Stimulated activated CD8-positive, alpha-beta memory T cell treated with anti-CD3 and anti-CD28 coated beads, Interleukin-7, amount 100 ng/mL, for 1 hour (primary cell): Measurements from ENCODE around the gene MAP3K3.
A peak's percentile ranks its signal among the peaks of the same experiment; 100 is the strongest.

Experiments
- DNase-seq, 2 donors: peaks; one replicate each; pipeline ENCODE4 v3.0.0-alpha.2; 2020; ENCODE audit warnings: low read depth in 2 of 2

Gene MAP3K3

GRCh38 chr17:63621684-63622573, at the start of gene MAP3K3:
MAP3K3 (plus strand) TSS chr17:63622417; CDS start chr17:63622760, 343 bp downstream.
- peak; percentile 89 to 92 for DNase-seq

- no peak for DNase-seq
These were observed 48.6 kb upstream of the MAP3K3 start for GRCh38 chr17:63573634-63574033.

- no peak for DNase-seq
These were observed 44.0 kb upstream of the MAP3K3 start for GRCh38 chr17:63578027-63578768.

- no peak for DNase-seq
These were observed 43.5 kb upstream of the MAP3K3 start for GRCh38 chr17:63578769-63579111.

- no peak for DNase-seq
These were observed 42.6 kb upstream of the MAP3K3 start for GRCh38 chr17:63579633-63580032.

GRCh38 chr17:63587770-63588169, 34.4 kb upstream of the MAP3K3 start:
- DNase-seq: no peak

- no peak for DNase-seq
These were observed 33.4 kb upstream of the MAP3K3 start for GRCh38 chr17:63588797-63589196.

GRCh38 chr17:63589646-63590045, 32.6 kb upstream of the MAP3K3 start:
- no peak for DNase-seq

GRCh38 chr17:63592797-63593196, 29.4 kb upstream of the MAP3K3 start:
- DNase-seq: no peak

- no peak for DNase-seq
These were observed 27.1 kb upstream of the MAP3K3 start for GRCh38 chr17:63595132-63595531.

GRCh38 chr17:63596856-63597586, 25.2 kb upstream of the MAP3K3 start:
- DNase-seq: no peak

GRCh38 chr17:63598281-63598680, 23.9 kb upstream of the MAP3K3 start:
- no peak for DNase-seq

GRCh38 chr17:63600569-63601438, 21.4 kb upstream of the MAP3K3 start, which contains the start of gene TACO1:
TACO1 (plus strand) TSS chr17:63600895; CDS start chr17:63601084, 189 bp downstream.
- DNase-seq: peak; percentile 42 to 66

GRCh38 chr17:63601439-63602371, 20.5 kb upstream of the MAP3K3 start:
- no peak for DNase-seq

GRCh38 chr17:63609816-63610573, 12.2 kb upstream of the MAP3K3 start:
- DNase-seq: no peak

- no peak for DNase-seq
These were observed 11.4 kb upstream of the MAP3K3 start for GRCh38 chr17:63610854-63611253.

GRCh38 chr17:63611354-63611753, 10.9 kb upstream of the MAP3K3 start:
- DNase-seq: no peak

GRCh38 chr17:63613663-63614062, 8.6 kb upstream of the MAP3K3 start:
- DNase-seq: no peak

- no peak for DNase-seq
These were observed 961 bp upstream of the MAP3K3 start for GRCh38 chr17:63621229-63621683.
